G401.6 (cell line): ENCODE measurements around the gene TMEM72.

Experiments
- FAIRE-seq: peaks from 2 replicates; lab custom pipeline; 2012; peaks lifted over from hg19 to GRCh38; lab: Jason Lieb, UNC

TMEM72 gene

DNA sequence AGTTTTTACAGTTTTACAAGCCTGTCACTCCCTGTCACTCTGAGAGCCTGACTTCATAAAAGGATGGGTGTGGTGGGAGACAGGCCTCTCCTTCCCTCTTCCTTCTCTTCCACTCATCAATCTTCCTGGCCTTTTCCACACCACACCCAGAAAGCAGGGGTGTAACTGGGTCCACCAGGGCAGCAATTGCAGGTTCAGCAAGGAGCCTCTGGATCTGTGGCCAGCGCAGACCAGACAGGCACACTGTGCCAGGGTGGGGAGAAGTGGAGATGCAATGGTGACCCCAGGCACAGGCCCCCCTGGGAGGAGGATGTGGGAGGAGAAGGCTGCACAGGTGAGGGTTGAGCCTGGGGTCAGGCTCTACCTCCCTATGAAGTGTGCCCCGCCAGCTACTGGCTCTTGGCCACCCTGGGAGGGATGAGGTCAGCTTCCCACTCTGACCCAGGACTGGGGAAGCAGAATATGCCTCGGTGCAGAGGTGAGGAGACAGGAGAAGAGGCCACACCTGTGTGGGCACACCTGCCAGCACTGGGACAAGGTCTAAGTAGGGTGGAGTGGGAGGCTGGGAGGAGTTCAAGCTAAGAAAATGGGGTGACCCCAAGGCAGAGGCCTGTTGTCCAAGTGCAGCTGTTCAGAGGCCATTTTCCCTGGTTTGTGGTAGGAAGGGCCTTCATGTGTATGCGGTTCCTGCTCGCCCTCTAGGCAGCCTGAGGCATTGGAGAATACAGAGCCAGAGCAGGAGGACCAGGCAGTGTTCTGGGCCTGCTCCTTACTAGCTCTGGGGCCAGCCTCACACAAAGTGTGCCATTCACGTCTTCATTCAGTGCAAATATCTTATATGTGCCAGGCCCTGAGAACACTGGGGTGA is 20.2 kb upstream of the TMEM72 start:
- no peak for FAIRE-seq

- FAIRE-seq, result no peak
Observed at GRCh38 chr10:44891721-44892120, 19.4 kb upstream of the TMEM72 start.

DNA sequence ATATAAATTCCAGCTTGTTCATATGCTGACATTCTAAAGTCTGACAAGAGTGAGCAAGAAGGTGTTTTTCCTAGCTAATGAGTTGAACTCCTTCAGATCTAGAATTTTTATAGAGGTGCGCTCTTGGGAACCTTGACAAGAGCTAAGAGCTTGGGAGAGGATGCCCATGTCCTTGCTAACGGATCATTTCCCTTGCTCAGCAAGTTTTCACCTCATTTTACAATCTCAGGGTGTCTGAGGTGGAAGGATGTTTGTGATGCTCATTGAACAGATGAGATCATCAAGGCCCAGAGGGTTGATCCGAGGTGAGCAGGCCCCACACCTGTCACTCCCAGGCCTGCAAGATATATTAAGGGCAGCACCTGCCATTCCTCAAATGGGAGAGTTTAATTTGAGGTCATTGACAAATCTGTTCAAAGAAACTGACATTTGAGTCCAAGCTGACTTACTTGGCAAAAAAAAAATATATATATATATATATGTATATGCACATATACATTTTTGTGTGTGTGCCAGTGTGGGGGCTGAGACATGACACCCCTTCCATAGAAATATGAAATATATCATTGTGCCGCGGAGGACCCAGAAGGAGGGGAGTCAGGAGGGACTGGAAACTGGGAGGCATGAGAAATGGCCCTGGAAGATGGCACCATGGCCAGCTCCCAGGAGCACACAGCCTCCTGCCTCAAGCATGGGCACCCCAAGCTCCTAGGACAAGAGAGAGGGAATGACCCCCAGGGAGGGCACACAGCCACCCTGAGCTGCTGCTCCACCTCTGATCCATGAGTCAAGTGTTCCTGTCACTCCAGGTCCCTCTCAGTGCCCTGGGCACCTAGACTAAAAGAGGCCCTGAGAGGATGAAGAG is 17.3 kb upstream of the TMEM72 start:
- no peak for FAIRE-seq

DNA sequence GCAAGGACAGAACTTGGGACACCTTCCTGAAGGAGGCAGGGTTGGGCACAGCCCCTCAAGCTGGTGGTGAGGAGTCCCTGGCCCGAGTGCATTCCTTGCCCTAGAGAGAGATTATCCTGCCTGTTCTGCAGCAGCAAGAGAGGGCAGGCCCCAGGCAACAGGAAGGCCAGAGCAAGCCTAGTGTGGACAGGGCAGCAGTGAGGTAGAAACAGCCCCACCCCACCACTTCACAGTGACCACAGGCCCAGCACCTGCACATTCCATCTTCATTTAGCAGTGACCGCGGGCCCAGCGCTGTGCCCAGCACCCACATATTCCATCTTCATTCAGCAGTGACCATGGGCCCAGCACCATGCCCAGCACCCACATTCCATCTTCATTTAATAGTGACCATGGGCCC is 16.4 kb upstream of the TMEM72 start:
- FAIRE-seq, result no peak

DNA sequence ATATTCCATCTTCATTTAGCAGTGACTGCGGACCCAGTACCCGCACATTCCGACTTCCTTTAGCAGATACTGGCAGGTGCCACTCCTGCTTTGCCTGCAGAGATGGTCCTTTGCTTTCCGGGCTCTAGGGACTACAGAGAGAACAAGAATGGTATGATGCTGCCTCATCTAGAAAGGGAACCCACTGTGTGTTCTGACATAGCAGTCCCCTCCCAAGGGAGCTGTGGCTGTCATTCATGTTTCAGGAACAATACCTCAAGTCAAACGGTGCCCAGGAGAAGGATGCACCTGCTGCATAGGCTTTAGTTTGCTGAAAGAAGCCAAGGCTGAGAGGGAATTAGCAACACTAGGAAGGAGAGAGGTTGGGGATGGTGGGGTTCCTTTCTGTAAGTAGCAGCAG is 15.9 kb upstream of the TMEM72 start:
- no peak for FAIRE-seq

DNA sequence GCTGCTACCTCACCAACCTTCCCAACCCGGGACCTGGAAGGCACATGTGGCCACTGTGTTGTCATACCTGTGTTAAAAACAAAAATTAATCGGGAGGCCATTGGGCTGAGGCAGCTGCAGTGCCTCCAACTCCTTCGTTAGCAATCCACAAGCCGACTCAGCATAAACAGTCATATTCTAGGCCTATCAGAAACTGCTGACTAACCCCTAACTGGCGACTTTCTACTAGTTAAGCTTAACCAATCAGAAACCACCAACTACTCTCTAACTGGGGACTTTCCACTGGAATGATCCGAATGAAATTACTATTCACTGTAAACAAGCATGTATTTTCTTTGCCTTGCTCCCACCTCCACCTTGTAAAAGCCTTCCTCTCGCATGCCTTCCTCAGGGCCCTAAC is 14.1 kb upstream of the TMEM72 start:
- no peak for FAIRE-seq

GRCh38 chr10:44898665-44899064 is 12.5 kb upstream of the TMEM72 start:
- no peak for FAIRE-seq

- FAIRE-seq, result no peak
Observed at GRCh38 chr10:44899450-44900080, 11.6 kb upstream of the TMEM72 start.

DNA sequence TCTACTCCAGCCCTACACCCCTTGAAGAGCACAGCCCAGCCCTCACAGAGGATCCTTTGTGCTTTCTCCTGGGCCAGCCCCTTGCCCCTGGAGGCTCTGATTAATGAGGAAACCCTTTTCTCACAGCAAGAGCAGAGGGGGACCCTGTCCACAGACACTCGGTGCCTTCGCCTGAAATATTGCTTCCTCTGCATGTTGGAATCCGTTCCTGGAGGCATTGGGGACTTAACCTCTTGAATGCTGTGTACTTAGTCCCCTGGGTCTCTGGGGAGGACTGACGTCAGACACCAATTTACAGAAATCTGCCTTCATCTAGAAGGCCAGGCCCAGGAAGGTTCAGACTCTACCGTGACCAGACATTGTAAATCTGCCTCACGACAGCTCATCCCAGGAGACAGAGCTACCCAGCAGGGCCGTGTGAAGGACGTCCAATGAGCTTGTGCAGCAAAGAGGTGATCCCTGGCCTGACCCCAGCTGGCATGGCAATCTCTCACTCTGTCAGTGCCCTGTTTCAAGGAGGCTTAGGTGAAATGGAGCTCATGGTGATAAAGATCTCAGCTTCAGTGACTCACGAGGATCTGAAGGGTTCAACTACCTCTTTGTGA is 8.1 kb upstream of the TMEM72 start:
- no peak for FAIRE-seq

DNA sequence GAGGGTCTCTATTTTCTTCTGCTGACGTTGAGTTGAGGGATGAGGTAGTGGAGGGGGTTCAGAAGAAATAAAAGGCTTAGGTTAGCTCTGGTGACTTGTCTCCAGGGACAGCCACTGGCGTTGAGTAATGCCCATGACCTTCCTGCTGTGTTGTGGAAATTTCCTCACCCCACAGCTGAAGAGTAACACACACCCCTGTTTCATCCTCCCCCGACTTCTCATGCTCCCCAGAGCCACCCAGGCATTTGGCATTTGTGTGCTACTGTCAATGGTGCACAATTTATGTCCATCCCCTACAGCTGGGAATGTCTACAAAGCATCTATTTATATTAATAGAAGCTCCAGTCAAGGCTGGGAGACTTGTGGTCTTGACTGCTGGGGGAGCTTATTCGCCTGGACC is 4.7 kb upstream of the TMEM72 start:
- FAIRE-seq, result no peak

DNA sequence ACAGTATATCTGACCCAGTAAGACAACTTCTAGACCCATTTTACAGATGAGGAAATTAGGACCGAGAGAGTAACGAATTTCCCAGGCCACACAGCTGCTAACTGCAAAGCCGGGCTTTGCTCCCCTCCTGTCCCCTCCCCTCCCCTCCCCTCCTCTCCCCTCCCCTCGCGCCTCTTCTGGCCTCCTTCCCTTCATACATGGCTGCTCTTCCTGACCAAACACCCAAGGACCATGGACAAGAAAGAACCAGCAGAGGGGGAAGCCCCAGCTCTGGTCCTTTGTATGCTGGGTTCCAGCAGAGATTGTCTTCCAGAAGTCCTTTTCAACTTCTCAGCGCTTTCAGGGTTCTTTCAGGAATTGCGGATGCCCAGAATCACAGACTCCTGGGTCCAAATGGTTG is 3.6 kb upstream of the TMEM72 start:
- FAIRE-seq, result no peak

DNA sequence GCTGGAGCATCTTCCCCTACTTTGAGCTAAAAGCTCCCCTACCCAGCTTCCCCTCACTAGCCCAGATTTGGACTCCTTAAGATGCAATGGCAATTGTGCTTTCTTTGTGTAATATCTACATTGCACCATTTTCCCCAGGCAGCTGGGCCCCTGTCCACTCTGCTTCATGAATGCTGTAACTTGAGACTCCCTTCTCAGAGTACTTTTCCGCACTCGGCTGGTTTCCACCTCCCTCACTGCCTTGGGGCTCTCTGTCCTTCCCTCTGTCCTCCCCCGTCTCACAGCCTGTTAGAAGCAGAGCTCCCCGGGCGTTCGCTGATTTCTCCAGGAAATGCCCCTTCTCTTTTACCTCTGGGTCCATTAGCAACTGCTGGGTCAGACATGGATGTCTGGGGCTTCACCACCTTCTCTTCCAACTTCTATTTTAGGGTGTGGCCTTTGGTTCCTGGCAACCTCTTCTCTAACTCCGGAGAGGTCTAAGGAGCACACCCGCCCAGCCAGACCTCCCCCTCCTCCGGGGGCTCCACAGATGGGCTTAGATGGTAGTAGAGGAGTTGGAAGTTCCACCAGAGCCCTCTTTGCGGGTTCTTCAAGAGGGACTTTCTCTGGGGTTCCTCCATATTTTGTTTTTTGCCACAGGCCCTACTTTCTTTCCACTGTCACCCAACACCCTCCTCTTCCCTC is 2.9 kb upstream of the TMEM72 start:
- no peak for FAIRE-seq

GRCh38 chr10:44908936-44909630 is 2.1 kb upstream of the TMEM72 start:
- FAIRE-seq, result no peak

DNA sequence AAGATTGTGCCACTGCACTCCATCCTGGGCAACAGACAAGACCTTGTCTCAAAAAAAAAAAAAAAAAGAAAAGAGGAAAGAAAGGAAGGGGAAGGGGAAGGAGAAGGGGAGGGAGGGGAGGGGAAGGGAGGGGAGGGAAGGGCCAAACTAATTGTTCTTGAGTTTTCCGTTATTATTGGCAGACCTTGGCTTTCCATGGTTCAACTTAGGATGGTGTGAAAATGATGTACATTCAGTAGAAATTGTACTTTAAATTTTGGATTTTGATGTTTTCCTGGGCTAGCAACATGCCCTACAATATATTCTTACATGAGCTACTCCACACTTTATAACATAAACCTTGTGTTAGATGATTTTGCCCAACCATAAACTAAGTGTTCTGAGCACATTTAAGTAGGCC is 1.2 kb upstream of the TMEM72 start:
- FAIRE-seq, result no peak

DNA sequence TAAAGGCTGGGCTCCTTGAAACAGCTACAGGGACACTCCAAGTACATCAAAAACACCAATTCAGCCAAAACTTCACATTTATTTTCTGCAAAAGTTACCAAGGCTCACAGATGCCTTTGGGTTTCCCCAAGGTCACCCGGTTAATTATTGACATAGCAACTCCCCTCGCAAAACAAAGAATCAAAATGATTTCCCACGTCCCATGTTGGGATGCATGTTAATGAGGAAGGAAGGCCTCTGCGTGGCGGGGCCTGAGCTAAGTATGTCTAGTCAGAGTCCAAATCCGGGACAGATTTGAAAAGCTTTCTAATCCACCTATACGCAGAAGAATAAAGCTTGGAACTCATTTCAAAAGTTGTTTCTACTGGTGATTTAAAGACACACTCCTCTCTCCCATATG is 535 bp upstream of the TMEM72 start:
- FAIRE-seq, result no peak

DNA sequence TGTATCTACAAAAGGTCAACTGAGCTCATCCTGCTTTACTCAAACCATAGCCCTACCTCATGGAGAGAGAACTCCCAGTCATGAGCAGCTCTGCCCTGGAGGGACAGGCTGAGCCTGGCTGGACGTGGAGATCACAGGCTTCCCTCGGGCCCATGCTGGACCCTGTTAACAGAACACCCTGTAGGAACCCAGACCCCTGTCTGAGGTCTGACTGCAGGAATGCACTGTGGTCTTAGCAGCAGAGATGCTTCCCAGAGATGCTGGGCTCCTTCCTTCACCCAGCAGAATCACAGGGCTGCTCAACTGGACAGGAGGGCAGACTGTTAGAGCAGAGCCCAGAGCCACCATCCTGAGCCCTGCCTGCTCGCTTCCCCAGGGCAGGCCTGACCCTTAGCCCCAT is 814 bp downstream of the TMEM72 start:
- FAIRE-seq, result no peak

DNA sequence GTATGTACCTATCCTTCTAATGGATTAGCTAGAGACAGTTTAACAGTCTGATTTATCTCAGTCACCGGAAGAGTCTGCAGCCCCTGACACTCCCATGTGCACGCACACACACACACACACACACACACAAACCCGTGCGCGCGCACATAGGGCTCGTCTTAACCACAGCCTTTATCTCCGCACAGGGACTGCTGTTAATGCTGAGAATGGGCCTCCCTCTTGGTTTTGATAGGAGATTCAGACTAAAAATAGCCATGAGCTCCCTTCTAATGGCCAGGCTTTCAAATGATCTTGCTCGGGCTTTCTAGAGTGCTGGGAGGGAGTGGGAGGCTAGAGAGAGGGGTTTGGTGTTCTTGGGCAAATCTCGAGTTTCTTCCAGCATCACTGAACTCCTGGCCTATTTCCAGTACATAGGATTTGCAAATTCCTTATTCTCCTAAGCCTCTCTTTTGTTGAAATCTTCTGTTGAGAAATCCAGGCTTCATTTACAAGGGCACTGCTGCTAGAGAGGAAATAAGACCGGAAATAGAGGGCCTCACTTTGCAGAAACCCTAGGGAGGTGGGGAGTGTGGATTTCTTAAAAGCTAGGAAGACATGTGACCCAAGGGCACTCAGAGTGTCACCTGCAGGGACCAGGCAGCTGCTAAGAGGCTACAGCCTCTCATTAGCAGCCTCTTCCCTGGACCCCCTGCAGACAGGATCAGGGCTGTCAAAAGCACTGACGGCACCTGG is 2.4 kb downstream of the TMEM72 start:
- FAIRE-seq, result no peak

- FAIRE-seq, result no peak
Observed at GRCh38 chr10:44914891-44915290, 3.8 kb downstream of the TMEM72 start.

- FAIRE-seq, result no peak
Observed at GRCh38 chr10:44916429-44916828, 5.3 kb downstream of the TMEM72 start.

- FAIRE-seq, result no peak
Observed at GRCh38 chr10:44917848-44918247, 6.7 kb downstream of the TMEM72 start.

DNA sequence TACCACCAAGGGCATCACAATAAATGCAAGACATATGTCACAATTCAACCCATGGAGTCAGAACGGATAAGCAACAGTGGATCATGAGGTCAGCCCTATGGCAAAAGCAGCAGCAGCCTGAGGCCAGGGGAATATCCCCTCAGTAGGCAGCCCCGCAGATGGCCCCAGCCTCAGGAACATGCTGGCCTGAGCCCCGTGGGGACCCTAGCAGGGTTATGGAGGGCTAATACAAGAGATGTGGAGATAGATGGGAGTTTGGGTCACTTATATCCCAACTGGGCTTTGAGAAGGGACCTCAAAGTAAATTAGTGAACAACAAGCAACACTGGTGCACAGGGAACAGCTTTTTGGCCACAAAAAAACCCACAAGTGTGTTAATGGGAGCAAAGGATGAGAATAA is 9.1 kb downstream of the TMEM72 start:
- FAIRE-seq, result no peak
